WTC11 (cell line): ENCODE results near the gene ZC3H7B.

Source experiments
- FOXJ3 ChIP-seq: sonication (generic); formaldehyde crosslinking; IDR thresholded peaks from 2 replicates; pipeline ENCODE4 v1.9.0; 2021; ENCODE audit warnings: missing genetic modification reagents, mild to moderate bottlenecking, borderline replicate concordance
- GRHL2 ChIP-seq: fragments of 250-450 bp; sonication (Bioruptor Pico); IDR thresholded peaks from 2 replicates; pipeline ENCODE4 v1.8.0; 2022; ENCODE audit warnings: mild to moderate bottlenecking, moderate library complexity; ENCODE audit not compliant: insufficient replicate concordance, severe bottlenecking
- KAT7 ChIP-seq: sonication (generic); formaldehyde crosslinking; IDR thresholded peaks from 2 replicates; pipeline ENCODE4 v1.8.1; 2023; ENCODE audit warnings: missing genetic modification reagents, mild to moderate bottlenecking, borderline replicate concordance
- MYBL2 ChIP-seq: sonication (generic); formaldehyde crosslinking; IDR thresholded peaks from 2 replicates; pipeline ENCODE4 v1.8.1; 2023; ENCODE audit warnings: mild to moderate bottlenecking, moderate library complexity, missing genetic modification reagents
- SP1 ChIP-seq: sonication (generic); formaldehyde crosslinking; conservative IDR thresholded peaks from 2 replicates; pipeline ENCODE4 v1.8.1; 2022; ENCODE audit warnings: missing genetic modification reagents
- ZNF138 ChIP-seq: sonication (generic); formaldehyde crosslinking; conservative IDR thresholded peaks from 2 replicates; pipeline ENCODE4 v1.8.1; 2022; ENCODE audit warnings: mild to moderate bottlenecking, moderate library complexity, missing genetic modification reagents
- ZNF416 ChIP-seq: fragments of 250-450 bp; sonication (Bioruptor Pico); IDR thresholded peaks from 2 replicates; pipeline ENCODE4 v1.9.0; 2021; ENCODE audit warnings: mild to moderate bottlenecking, inconsistent platforms
- TF ChIP-seq, protein P1 (sequence below): sonication (generic); formaldehyde crosslinking; IDR thresholded peaks from 2 replicates; pipeline ENCODE4 v1.8.0; 2022; ENCODE audit warnings: missing genetic modification reagents
- TF ChIP-seq, protein P2 (sequence below): fragments of 200-600 bp; IDR thresholded peaks from 2 replicates; pipeline ENCODE4 v1.8.0; 2022; ENCODE audit warnings: antibody characterized with exemption

DNA sequence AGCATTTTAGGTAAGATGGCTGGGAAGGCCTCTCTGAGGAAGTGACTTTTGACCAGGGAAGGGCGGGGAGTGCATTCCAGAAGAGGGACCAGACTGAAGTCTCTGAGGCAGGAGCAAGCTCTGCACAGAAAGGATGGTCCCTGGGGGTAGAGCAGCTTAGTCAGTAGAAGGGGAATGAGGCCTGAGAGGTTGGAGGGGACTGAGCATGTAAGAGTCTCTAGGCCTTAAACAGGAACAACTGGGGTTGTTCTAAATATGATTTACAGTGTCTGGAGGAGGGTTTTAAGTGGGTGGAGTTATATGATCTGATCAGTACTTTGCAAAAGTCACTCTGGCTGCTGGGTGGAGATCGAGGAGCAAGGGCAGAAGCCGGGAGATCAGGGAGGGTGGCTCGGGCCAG lies 48.8 kb downstream of the ZC3H7B start:
- TF ChIP-seq, protein P1, sequence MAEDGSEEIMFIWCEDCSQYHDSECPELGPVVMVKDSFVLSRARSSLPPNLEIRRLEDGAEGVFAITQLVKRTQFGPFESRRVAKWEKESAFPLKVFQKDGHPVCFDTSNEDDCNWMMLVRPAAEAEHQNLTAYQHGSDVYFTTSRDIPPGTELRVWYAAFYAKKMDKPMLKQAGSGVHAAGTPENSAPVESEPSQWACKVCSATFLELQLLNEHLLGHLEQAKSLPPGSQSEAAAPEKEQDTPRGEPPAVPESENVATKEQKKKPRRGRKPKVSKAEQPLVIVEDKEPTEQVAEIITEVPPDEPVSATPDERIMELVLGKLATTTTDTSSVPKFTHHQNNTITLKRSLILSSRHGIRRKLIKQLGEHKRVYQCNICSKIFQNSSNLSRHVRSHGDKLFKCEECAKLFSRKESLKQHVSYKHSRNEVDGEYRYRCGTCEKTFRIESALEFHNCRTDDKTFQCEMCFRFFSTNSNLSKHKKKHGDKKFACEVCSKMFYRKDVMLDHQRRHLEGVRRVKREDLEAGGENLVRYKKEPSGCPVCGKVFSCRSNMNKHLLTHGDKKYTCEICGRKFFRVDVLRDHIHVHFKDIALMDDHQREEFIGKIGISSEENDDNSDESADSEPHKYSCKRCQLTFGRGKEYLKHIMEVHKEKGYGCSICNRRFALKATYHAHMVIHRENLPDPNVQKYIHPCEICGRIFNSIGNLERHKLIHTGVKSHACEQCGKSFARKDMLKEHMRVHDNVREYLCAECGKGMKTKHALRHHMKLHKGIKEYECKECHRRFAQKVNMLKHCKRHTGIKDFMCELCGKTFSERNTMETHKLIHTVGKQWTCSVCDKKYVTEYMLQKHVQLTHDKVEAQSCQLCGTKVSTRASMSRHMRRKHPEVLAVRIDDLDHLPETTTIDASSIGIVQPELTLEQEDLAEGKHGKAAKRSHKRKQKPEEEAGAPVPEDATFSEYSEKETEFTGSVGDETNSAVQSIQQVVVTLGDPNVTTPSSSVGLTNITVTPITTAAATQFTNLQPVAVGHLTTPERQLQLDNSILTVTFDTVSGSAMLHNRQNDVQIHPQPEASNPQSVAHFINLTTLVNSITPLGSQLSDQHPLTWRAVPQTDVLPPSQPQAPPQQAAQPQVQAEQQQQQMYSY: no peak
- TF ChIP-seq, protein P2, sequence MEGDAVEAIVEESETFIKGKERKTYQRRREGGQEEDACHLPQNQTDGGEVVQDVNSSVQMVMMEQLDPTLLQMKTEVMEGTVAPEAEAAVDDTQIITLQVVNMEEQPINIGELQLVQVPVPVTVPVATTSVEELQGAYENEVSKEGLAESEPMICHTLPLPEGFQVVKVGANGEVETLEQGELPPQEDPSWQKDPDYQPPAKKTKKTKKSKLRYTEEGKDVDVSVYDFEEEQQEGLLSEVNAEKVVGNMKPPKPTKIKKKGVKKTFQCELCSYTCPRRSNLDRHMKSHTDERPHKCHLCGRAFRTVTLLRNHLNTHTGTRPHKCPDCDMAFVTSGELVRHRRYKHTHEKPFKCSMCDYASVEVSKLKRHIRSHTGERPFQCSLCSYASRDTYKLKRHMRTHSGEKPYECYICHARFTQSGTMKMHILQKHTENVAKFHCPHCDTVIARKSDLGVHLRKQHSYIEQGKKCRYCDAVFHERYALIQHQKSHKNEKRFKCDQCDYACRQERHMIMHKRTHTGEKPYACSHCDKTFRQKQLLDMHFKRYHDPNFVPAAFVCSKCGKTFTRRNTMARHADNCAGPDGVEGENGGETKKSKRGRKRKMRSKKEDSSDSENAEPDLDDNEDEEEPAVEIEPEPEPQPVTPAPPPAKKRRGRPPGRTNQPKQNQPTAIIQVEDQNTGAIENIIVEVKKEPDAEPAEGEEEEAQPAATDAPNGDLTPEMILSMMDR: no peak
- TF ChIP-seq GRHL2 (no peak), ZNF138 (CRISPR knock-in tag) (no peak), SP1 (CRISPR knock-in tag) (no peak), KAT7 (CRISPR knock-in tag) (no peak), FOXJ3 (CRISPR knock-in tag) (no peak), MYBL2 (CRISPR knock-in tag) (no peak), ZNF416 (CRISPR knock-in tag) (no peak)
